IMR-90 (cell line): ENCODE measurements around the gene LBHD2. TPM values are rescaled to one million over a fixed set of nuclear protein-coding genes. Genes with fewer than 3 reads are reported as not detected.

Experiments
- ATAC-seq: fragments of 200-7000 bp; cut with Tn5 transposase; 2 replicates; pipeline ENCODE4 v1.9.1; 2020; ENCODE audit warnings: low read depth, mild to moderate bottlenecking, moderate library complexity
- BruUV-seq: library from RNA; stranded (reverse); fragments of 400-500 nt; replicated peaks from 2 replicates; lab custom pipeline; 2021; lab: Mats Ljungman, UMichigan
- CTCF ChIA-PET: fragments of 300-600 bp; formaldehyde crosslinking; extraction: SDS; loops from one replicate; lab custom pipeline; 2021; ENCODE audit warnings: antibody characterized with exemption; lab: Yijun Ruan, JAX
- POLR2A ChIA-PET: fragments of 300-600 bp; sonication (Branson Sonifier 250); formaldehyde crosslinking; loops from one replicate; lab custom pipeline; 2022; ENCODE audit warnings: antibody characterized with exemption; ENCODE audit not compliant: unreplicated experiment; lab: Charles Lee
- DNase-seq: peaks from one replicate; pipeline ENCODE4 v3.0.0; 2013
- H2AFZ ChIP-seq: replicated peaks from 2 replicates; pipeline ENCODE3; 2013; ENCODE audit warnings: low read length, mild to moderate bottlenecking; ENCODE audit not compliant: poor library complexity
- H2AK5ac ChIP-seq: 2 replicates; pipeline ENCODE4 v1.6.1; 2013; ENCODE audit warnings: low read depth, low read length, inconsistent platforms
- H2AK9ac ChIP-seq: replicated peaks from 2 replicates; pipeline ENCODE3; 2013; ENCODE audit warnings: mild to moderate bottlenecking, low read depth, low read length, moderate library complexity; ENCODE audit not compliant: poor library complexity
- H2BK120ac ChIP-seq: 2 replicates; pipeline ENCODE4 v1.6.1; 2013; ENCODE audit warnings: low read depth, low read length, inconsistent platforms
- H2BK15ac ChIP-seq: 3 replicates; pipeline ENCODE4 v1.6.1; 2013; ENCODE audit warnings: low read depth, low read length, inconsistent platforms
- H2BK20ac ChIP-seq: 2 replicates; pipeline ENCODE4 v1.6.1; 2013; ENCODE audit warnings: low read depth, mild to moderate bottlenecking, inconsistent platforms, low read length, moderate library complexity
- H2BK5ac ChIP-seq: 2 replicates; pipeline ENCODE4 v1.6.1; 2013; ENCODE audit warnings: mild to moderate bottlenecking, low read depth, low read length, inconsistent platforms; ENCODE audit not compliant: poor library complexity, severe bottlenecking
- H3K14ac ChIP-seq: replicated peaks from 2 replicates; pipeline ENCODE4 v1.6.1; 2013; ENCODE audit warnings: low read depth, low read length, inconsistent platforms
- H3K18ac ChIP-seq: 2 replicates; pipeline ENCODE4 v1.6.1; 2013; ENCODE audit warnings: low read depth, low read length, control low read depth
- H3K23ac ChIP-seq: 2 replicates; pipeline ENCODE4 v1.6.1; 2013; ENCODE audit warnings: low read depth, low read length, inconsistent platforms
- H3K27ac ChIP-seq: 2 replicates; pipeline ENCODE4 v1.5.1; 2013; ENCODE audit warnings: mild to moderate bottlenecking, control low read depth, low read length; ENCODE audit not compliant: insufficient read depth
- H3K27me3 ChIP-seq: 2 replicates; pipeline ENCODE4 v1.6.1; 2013; ENCODE audit warnings: low read length; ENCODE audit not compliant: control insufficient read depth, insufficient read depth
- H3K36me3 ChIP-seq: 2 replicates; pipeline ENCODE4 v1.6.1; 2013; ENCODE audit warnings: low read length, mixed read lengths; ENCODE audit not compliant: control insufficient read depth, insufficient read depth
- H3K4ac ChIP-seq: 2 replicates; pipeline ENCODE4 v1.6.1; 2013; ENCODE audit warnings: low read depth, low read length, inconsistent platforms
- H3K4me1 ChIP-seq: 2 replicates; pipeline ENCODE4 v1.6.1; 2013; ENCODE audit warnings: low read length, mixed read lengths; ENCODE audit not compliant: control insufficient read depth, insufficient read depth
- H3K4me2 ChIP-seq: 2 replicates; pipeline ENCODE4 v1.6.1; 2013; ENCODE audit warnings: low read depth, mild to moderate bottlenecking, control low read depth, low read length, moderate library complexity
- H3K4me3 ChIP-seq: 2 replicates; pipeline ENCODE4 v1.5.1; 2013; ENCODE audit warnings: low read depth, mild to moderate bottlenecking, control low read depth, low read length, moderate library complexity; ENCODE audit not compliant: insufficient read depth
- H3K56ac ChIP-seq: 2 replicates; pipeline ENCODE4 v1.6.1; 2013; ENCODE audit warnings: low read length, inconsistent platforms; ENCODE audit not compliant: insufficient read depth; ENCODE audit errors: extremely low read depth
- H3K79me1 ChIP-seq, 2 experiments: 2 replicates each; pipeline ENCODE4 v1.6.1; 2013; ENCODE audit warnings: low read length in 2 of 2, inconsistent platforms in 1 of 2, low read depth in 1 of 2
- H3K9ac ChIP-seq: 2 replicates; pipeline ENCODE4 v1.6.1; 2013; ENCODE audit warnings: low read depth, low read length, control low read depth
- H3K9me1 ChIP-seq: 2 replicates; pipeline ENCODE4 v1.6.1; 2013; ENCODE audit warnings: low read length, inconsistent platforms; ENCODE audit not compliant: insufficient read depth
- H3K9me3 ChIP-seq: 2 replicates; pipeline ENCODE4 v1.6.1; 2013; ENCODE audit warnings: low read length; ENCODE audit not compliant: control insufficient read depth, insufficient read depth
- H4K20me1 ChIP-seq: 2 replicates; pipeline ENCODE4 v1.6.1; 2013; ENCODE audit warnings: low read length, inconsistent platforms; ENCODE audit not compliant: insufficient read depth
- H4K5ac ChIP-seq: 2 replicates; pipeline ENCODE4 v1.6.1; 2013; ENCODE audit warnings: mild to moderate bottlenecking, low read depth, low read length, control low read depth
- H4K8ac ChIP-seq, 2 experiments: 2 replicates each; pipeline ENCODE4 v1.6.1; 2013; ENCODE audit warnings: low read depth in 2 of 2, low read length in 2 of 2, control low read depth in 1 of 2, inconsistent platforms in 1 of 2
- H4K91ac ChIP-seq: 2 replicates; pipeline ENCODE4 v1.6.1; 2013; ENCODE audit warnings: low read depth, low read length, inconsistent platforms; ENCODE audit not compliant: insufficient read depth
- BHLHE40 ChIP-seq: fragments of 150-350 bp; IDR thresholded peaks from 2 replicates; pipeline ENCODE4 v1.6.1; 2016; ENCODE audit warnings: mild to moderate bottlenecking, low read depth, low read length
- CEBPB ChIP-seq: IDR thresholded peaks from 2 replicates; pipeline ENCODE4 v1.6.1; 2012; ENCODE audit warnings: low read depth, low read length, improper control_type of control experiment
- CTCF ChIP-seq: conservative IDR thresholded peaks from 2 replicates; pipeline ENCODE4 v1.5.1; 2012; ENCODE audit warnings: mild to moderate bottlenecking, low read depth, low read length, improper control_type of control experiment
- ELK1 ChIP-seq: fragments of 150-350 bp; IDR thresholded peaks from 2 replicates; pipeline ENCODE4 v1.6.1; 2016; ENCODE audit warnings: low read depth, mild to moderate bottlenecking, low read length, moderate library complexity, borderline replicate concordance
- FOS ChIP-seq: fragments of 150-350 bp; IDR thresholded peaks from 2 replicates; pipeline ENCODE4 v1.6.1; 2016; ENCODE audit warnings: low read depth, low read length
- MAFK ChIP-seq: IDR thresholded peaks from 2 replicates; pipeline ENCODE4 v1.6.1; 2012; ENCODE audit warnings: low read depth, low read length, improper control_type of control experiment
- MAZ ChIP-seq: IDR thresholded peaks from 2 replicates; pipeline ENCODE4 v1.6.1; 2012; ENCODE audit warnings: low read depth, mild to moderate bottlenecking, low read length, improper control_type of control experiment, moderate library complexity, borderline replicate concordance
- MXI1 ChIP-seq: IDR thresholded peaks from 2 replicates; pipeline ENCODE4 v1.6.1; 2012; ENCODE audit warnings: low read depth, mild to moderate bottlenecking, low read length, moderate library complexity, borderline replicate concordance
- NFE2L2 ChIP-seq: fragments of 150-350 bp; IDR thresholded peaks from 2 replicates; pipeline ENCODE4 v1.6.1; 2016; ENCODE audit warnings: low read depth, mild to moderate bottlenecking, low read length
- POLR2A ChIP-seq: IDR thresholded peaks from 2 replicates; pipeline ENCODE4 v1.6.1; 2012; ENCODE audit warnings: mild to moderate bottlenecking, low read depth, low read length
- RAD21 ChIP-seq: IDR thresholded peaks from 2 replicates; pipeline ENCODE4 v1.6.1; 2012; ENCODE audit warnings: low read length, improper control_type of control experiment
- RCOR1 ChIP-seq: IDR thresholded peaks from 2 replicates; pipeline ENCODE4 v1.6.1; 2012; ENCODE audit warnings: mild to moderate bottlenecking, low read length, improper control_type of control experiment; ENCODE audit not compliant: insufficient replicate concordance
- RFX5 ChIP-seq: IDR thresholded peaks from 2 replicates; pipeline ENCODE4 v1.8.0; 2012; ENCODE audit warnings: low read depth, mild to moderate bottlenecking, low read length, moderate library complexity
- SMC3 ChIP-seq: fragments of 150-350 bp; IDR thresholded peaks from 2 replicates; pipeline ENCODE4 v1.6.1; 2016; ENCODE audit warnings: low read depth, mild to moderate bottlenecking, antibody characterized with exemption, low read length, moderate library complexity
- USF2 ChIP-seq: fragments of 150-350 bp; IDR thresholded peaks from 2 replicates; pipeline ENCODE4 v1.6.1; 2017; ENCODE audit warnings: mild to moderate bottlenecking, antibody characterized with exemption, low read length, low read depth
- WGBS, 2 experiments: methylation state at CpG; one replicate each; pipeline versions ENCODE4 v1.1.5 to v1.1.7; 2013; ENCODE audit warnings: missing lambda C conversion rate in 2 of 2; ENCODE audit not compliant: insufficient read length in 1 of 2; ENCODE audit errors: extremely low coverage in 2 of 2; 5-methylcytosine and 5-hydroxymethylcytosine counted together
- dilution Hi-C: fragments of 300-500 bp; cut with HindIII; formaldehyde crosslinking; loops from one replicate; pipeline ENCODE4 v1.14.3; 2018; ENCODE audit warnings: low sequenced_read_pairs; ENCODE audit not compliant: unreplicated experiment
- in situ Hi-C: fragments of 300-500 bp; cut with MboI; formaldehyde crosslinking; loops from 3 replicates; pipeline ENCODE4 v1.14.3; 2019; ENCODE audit warnings: low sequenced_read_pairs, inconsistent platforms, mixed read lengths
- intact Hi-C: fragments of 100-400 bp; cut with micrococcal nuclease; formaldehyde crosslinking; loops from 2 replicates; pipeline ENCODE4 v1.10.0; 2022
- polyA plus RNA-seq, 3 experiments: library from polyadenylated mRNA; depleted of rRNA; stranded (reverse); fragments of >200 nt; gene quantifications; 2 replicates each; pipeline ENCODE4 v1.2.3, GENCODE V29; 2012; ENCODE audit warnings: low replicate concordance in 1 of 3
- total RNA-seq: library from RNA; depleted of rRNA; stranded (reverse); fragments of >200 nt; gene quantifications from 2 replicates; pipeline ENCODE4 v1.2.3, GENCODE V29; 2012

Gene LBHD2
- total and polyA plus RNA-seq, 2 of the 4 experiments (the other 2 are of a cell fraction): not detected

GRCh38 chr14:103139132-103140025, 55.4 kb downstream of the LBHD2 start:
- BruUV-seq: no TSS peak
- 80% methylated on average over 13 of the region's 29 CpGs; no CpG with 5 or more reads in 1 of the 2 experiments for WGBS, 2 experiments
- Histone ChIP-seq H4K8ac (no peak overlapping the region), H3K36me3 (no peaks in the 10 kb centered on the region), H3K9me3 (no peaks in the 10 kb centered on the region), H3K23ac (no peak overlapping the region), H4K20me1 (no peaks in the 10 kb centered on the region), H2AK5ac (no peak overlapping the region), H3K9ac (no peak overlapping the region), H3K9me1 (peaks cover 12% of the 10 kb centered on the region), H3K4ac (no peak overlapping the region), H3K56ac (no peak overlapping the region), H2BK20ac (no peak overlapping the region), H2AFZ (no peak overlapping the region), H3K79me1 (no peaks in the 10 kb centered on the region), H4K91ac (no peak overlapping the region), H3K27ac (no peak overlapping the region), H2AK9ac (no peak overlapping the region), H2BK15ac (no peak overlapping the region), H3K4me1 (peaks cover 13% of the 10 kb centered on the region), H4K5ac (no peak overlapping the region), H3K4me3 (no peak overlapping the region), H3K14ac (no peak overlapping the region), H3K27me3 (peaks cover 7% of the 10 kb centered on the region; the same call in 1 of the 2 replicates), H3K4me2 (no peak overlapping the region), H2BK120ac (no peak overlapping the region), H2BK5ac (no peak overlapping the region), H3K18ac (no peak overlapping the region)
- no peak for ATAC-seq
- dilution Hi-C loops: no loop called here
- CTCF ChIA-PET: no interaction called here
- no peak for DNase-seq
- intact Hi-C loops: loop anchor here (5.0 kb wide), 1 partner anchor 48 kb away; no protein-coding TSS in a partner anchor
- in situ Hi-C loops: no loop called here
- POLR2A ChIA-PET: no interaction called here
- TF ChIP-seq MAZ (no peak), USF2 (no peak), RAD21 (no peak), SMC3 (no peak), MXI1 (no peak), NFE2L2 (no peak), CTCF (no peak), CEBPB (no peak), RCOR1 (no peak), POLR2A (no peak), ELK1 (no peak), BHLHE40 (no peak), RFX5 (no peak), FOS (no peak), MAFK (no peak)
